ENCODE measurements around the gene WDFY3. TPM values are rescaled to one million over a fixed set of nuclear protein-coding genes. Genes with fewer than 3 reads are reported as not detected.

Gene WDFY3
- total RNA-seq, 1 donor: 91.9 TPM

GRCh38 chr4:84681486-84682274 lies 284.8 kb downstream of the WDFY3 start:
- Histone ChIP-seq H2AFZ (ENCODE audit: low read length) (no peak overlapping the region), H3K36me3 (ENCODE audit: insufficient read depth, low read length) (peaks cover 66% of the 10 kb centered on the region), H3K27me3 (ENCODE audit: insufficient read depth, low read length) (no peaks in the 10 kb centered on the region), H3K4me1 (ENCODE audit: insufficient read depth, low read length) (peaks cover 15% of the 10 kb centered on the region), H4K20me1 (ENCODE audit: insufficient read depth, low read length) (no peaks in the 10 kb centered on the region), H3K4me2 (ENCODE audit: insufficient read depth, low read length) (peak overlapping the region; percentile 60), H3K9me3 (ENCODE audit: low read depth, low read length) (no peaks in the 10 kb centered on the region), H3K4me3 (ENCODE audit: insufficient read depth, low read length) (no peak overlapping the region), H3K79me2 (ENCODE audit: insufficient read depth, low read length) (no peaks in the 10 kb centered on the region), H3K27ac (ENCODE audit: low read depth, low read length) (peak overlapping the region; percentile 37)
- no peak for TF ChIP-seq CTCF (IDR thresholded peaks at IDR 0.05; ENCODE audit: extremely low read depth, low read depth, low read length)
- peak; percentile 76 for DNase-seq (ENCODE audit: insufficient read length, low spot score, missing footprints)

GRCh38 chr4:84680956-84681355 lies 285.5 kb downstream of the WDFY3 start:
- H3K4me2 ChIP-seq (ENCODE audit: insufficient read depth, low read length): no peak overlapping the region
- no peak for TF ChIP-seq CTCF (IDR thresholded peaks at IDR 0.05; ENCODE audit: extremely low read depth, low read depth, low read length)
- no peak overlapping the region for H3K27ac ChIP-seq (ENCODE audit: low read depth, low read length)

GRCh38 chr4:84678976-84679744 lies 287.3 kb downstream of the WDFY3 start:
- H3K79me2 ChIP-seq (ENCODE audit: insufficient read depth, low read length): no peaks in the 10 kb centered on the region
- no peak for TF ChIP-seq CTCF (IDR thresholded peaks at IDR 0.05; ENCODE audit: extremely low read depth, low read depth, low read length)
- DNase-seq (ENCODE audit: insufficient read length, low spot score, missing footprints): no peak
- H3K27ac ChIP-seq (ENCODE audit: low read depth, low read length): no peak overlapping the region
- H3K4me3 ChIP-seq (ENCODE audit: insufficient read depth, low read length): no peak overlapping the region
- H4K20me1 ChIP-seq (ENCODE audit: insufficient read depth, low read length): no peaks in the 10 kb centered on the region
- peaks cover 62% of the 10 kb centered on the region for H3K36me3 ChIP-seq (ENCODE audit: insufficient read depth, low read length)
- H2AFZ ChIP-seq (ENCODE audit: low read length): no peak overlapping the region
- H3K27me3 ChIP-seq (ENCODE audit: insufficient read depth, low read length): no peaks in the 10 kb centered on the region
- peaks cover 16% of the 10 kb centered on the region for H3K4me1 ChIP-seq (ENCODE audit: insufficient read depth, low read length)
- H3K4me2 ChIP-seq (ENCODE audit: insufficient read depth, low read length): no peak overlapping the region
- no peaks in the 10 kb centered on the region for H3K9me3 ChIP-seq (ENCODE audit: low read depth, low read length)

More at GRCh38 chr4:84680956-84681355, 285.5 kb downstream of the WDFY3 start:
- Histone ChIP-seq H4K20me1 (ENCODE audit: insufficient read depth, low read length) (no peaks in the 10 kb centered on the region), H3K4me1 (ENCODE audit: insufficient read depth, low read length) (peaks cover 15% of the 10 kb centered on the region), H3K27me3 (ENCODE audit: insufficient read depth, low read length) (no peaks in the 10 kb centered on the region), H3K9me3 (ENCODE audit: low read depth, low read length) (no peaks in the 10 kb centered on the region), H3K36me3 (ENCODE audit: insufficient read depth, low read length) (peaks cover 62% of the 10 kb centered on the region), H3K79me2 (ENCODE audit: insufficient read depth, low read length) (no peaks in the 10 kb centered on the region), H2AFZ (ENCODE audit: low read length) (no peak overlapping the region), H3K4me3 (ENCODE audit: insufficient read depth, low read length) (no peak overlapping the region)
- DNase-seq (ENCODE audit: insufficient read length, low spot score, missing footprints): no peak

GRCh38 chr4:84677995-84678394 lies 288.5 kb downstream of the WDFY3 start:
- H4K20me1 ChIP-seq (ENCODE audit: insufficient read depth, low read length): no peaks in the 10 kb centered on the region
- no peak overlapping the region for H3K4me3 ChIP-seq (ENCODE audit: insufficient read depth, low read length)
- peaks cover 52% of the 10 kb centered on the region for H3K36me3 ChIP-seq (ENCODE audit: insufficient read depth, low read length)
- H3K27me3 ChIP-seq (ENCODE audit: insufficient read depth, low read length): no peaks in the 10 kb centered on the region
- DNase-seq (ENCODE audit: insufficient read length, low spot score, missing footprints): no peak
- H2AFZ ChIP-seq (ENCODE audit: low read length): no peak overlapping the region
- H3K4me2 ChIP-seq (ENCODE audit: insufficient read depth, low read length): no peak overlapping the region
- H3K27ac ChIP-seq (ENCODE audit: low read depth, low read length): no peak overlapping the region
- no peak for TF ChIP-seq CTCF (IDR thresholded peaks at IDR 0.05; ENCODE audit: extremely low read depth, low read depth, low read length)
- H3K9me3 ChIP-seq (ENCODE audit: low read depth, low read length): no peaks in the 10 kb centered on the region
- H3K4me1 ChIP-seq (ENCODE audit: insufficient read depth, low read length): peaks cover 27% of the 10 kb centered on the region
- no peaks in the 10 kb centered on the region for H3K79me2 ChIP-seq (ENCODE audit: insufficient read depth, low read length)

Data from osteoblast (primary cell).